Left lung (tissue), 10 donors: ENCODE results near the gene UNC79. TPM values are rescaled to one million over a fixed set of nuclear protein-coding genes. Genes with fewer than 3 reads are reported as not detected.

Experiments used
- ATAC-seq: fragments of 200-7000 bp; cut with Tn5 transposase; one replicate; pipeline ENCODE4 v1.9.1; 2020; ENCODE audit warnings: moderate library complexity
- DNase-seq, 4 donors: peaks; one replicate each; pipeline ENCODE4 v3.0.0-alpha.2; 2013 to 2020
- H3K27ac ChIP-seq, 2 donors: fragments of 200-600 bp; sonication (generic) in 1 of 2; one replicate each; pipeline versions ENCODE4 v1.5.0 to v1.8.0; 2020 to 2021
- H3K27me3 ChIP-seq, 2 donors: fragments of 200-600 bp; sonication (generic) in 1 of 2; one replicate each; pipeline versions ENCODE4 v1.5.0 to v1.8.0; 2020 to 2021
- H3K36me3 ChIP-seq, 2 donors: fragments of 200-600 bp; sonication (generic) in 1 of 2; one replicate each; pipeline versions ENCODE4 v1.5.0 to v1.8.0; 2020 to 2021
- H3K4me1 ChIP-seq, 2 donors: fragments of 200-600 bp; one replicate each; pipeline ENCODE4 v1.8.0; 2021
- H3K4me3 ChIP-seq, 2 donors: fragments of 200-600 bp; sonication (generic) in 1 of 2; one replicate each; pipeline versions ENCODE4 v1.5.0 to v1.8.0; 2020 to 2021; ENCODE audit warnings: mild to moderate bottlenecking in 1 of 2
- H3K9me3 ChIP-seq, 2 donors: fragments of 200-600 bp; sonication (generic) in 1 of 2; one replicate each; pipeline versions ENCODE4 v1.5.0 to v1.8.0; 2020 to 2021
- intact Hi-C, 2 donors: fragments of 100-400 bp; cut with DNase I; formaldehyde crosslinking; loops; one replicate each; pipeline versions ENCODE4 v1.11.2 to v1.14.2; 2022
- polyA plus RNA-seq, 6 donors: library from polyadenylated mRNA; unstranded; fragments of 120-200 nt; gene quantifications; one replicate each; pipeline ENCODE4 v1.2.1, GENCODE V29; 2013; ENCODE audit not compliant: insufficient read length in 6 of 6
- total RNA-seq, 2 donors: library from RNA; stranded (reverse); fragmentation: NEBNext Ultra II Directional; extraction: Animal tissue kit (Norgen Biotek cat#: 25700); gene quantifications; one replicate each; pipeline ENCODE4 v1.2.1, GENCODE V29; 2021
- TF ChIP-seq, protein P1 (sequence below), 2 donors: fragments of 200-600 bp; sonication (generic) in 1 of 2; IDR thresholded peaks; one replicate each; pipeline versions ENCODE4 v1.5.0 to v1.8.0; 2021; ENCODE audit warnings: antibody characterized with exemption in 2 of 2
- donor health status: DM: no; HTN: yes; CAD: no.
- donor health status: DM: no; HTN: no; CAD: no.

The UNC79 gene
- total and polyA plus RNA-seq, 8 donors, result 0.13 to 0.65 (median 0.46) TPM

DNA sequence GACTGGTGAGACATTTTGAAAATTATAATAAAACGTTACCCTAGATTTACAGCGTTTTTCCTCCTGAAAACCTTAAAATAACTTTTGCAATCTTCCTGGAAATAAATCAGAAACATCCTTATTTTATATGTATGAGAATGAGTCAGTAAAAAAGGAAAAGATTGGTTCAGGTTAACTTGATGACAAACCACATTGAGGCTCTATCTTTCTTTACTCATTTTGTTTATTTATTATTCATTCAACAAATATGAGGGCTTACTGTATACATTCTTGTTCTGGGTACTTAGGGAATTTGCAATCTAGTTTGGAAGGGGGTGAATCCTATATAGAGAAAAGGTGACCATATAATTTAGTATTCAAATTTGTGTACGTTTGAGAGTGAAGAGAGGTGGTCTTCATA, 156.6 kb downstream of the UNC79 start:
- Histone ChIP-seq H3K4me3 (no peak overlapping the region), H3K36me3 (no peaks in the 10 kb centered on the region), H3K27me3 (no peaks in the 10 kb centered on the region), H3K4me1 (no peaks in the 10 kb centered on the region), H3K9me3 (no peaks in the 10 kb centered on the region), H3K27ac (no peak overlapping the region)
- ATAC-seq (no peak), DNase-seq (no peak)
- intact Hi-C loops, result no loop called here
- TF ChIP-seq, protein P1, sequence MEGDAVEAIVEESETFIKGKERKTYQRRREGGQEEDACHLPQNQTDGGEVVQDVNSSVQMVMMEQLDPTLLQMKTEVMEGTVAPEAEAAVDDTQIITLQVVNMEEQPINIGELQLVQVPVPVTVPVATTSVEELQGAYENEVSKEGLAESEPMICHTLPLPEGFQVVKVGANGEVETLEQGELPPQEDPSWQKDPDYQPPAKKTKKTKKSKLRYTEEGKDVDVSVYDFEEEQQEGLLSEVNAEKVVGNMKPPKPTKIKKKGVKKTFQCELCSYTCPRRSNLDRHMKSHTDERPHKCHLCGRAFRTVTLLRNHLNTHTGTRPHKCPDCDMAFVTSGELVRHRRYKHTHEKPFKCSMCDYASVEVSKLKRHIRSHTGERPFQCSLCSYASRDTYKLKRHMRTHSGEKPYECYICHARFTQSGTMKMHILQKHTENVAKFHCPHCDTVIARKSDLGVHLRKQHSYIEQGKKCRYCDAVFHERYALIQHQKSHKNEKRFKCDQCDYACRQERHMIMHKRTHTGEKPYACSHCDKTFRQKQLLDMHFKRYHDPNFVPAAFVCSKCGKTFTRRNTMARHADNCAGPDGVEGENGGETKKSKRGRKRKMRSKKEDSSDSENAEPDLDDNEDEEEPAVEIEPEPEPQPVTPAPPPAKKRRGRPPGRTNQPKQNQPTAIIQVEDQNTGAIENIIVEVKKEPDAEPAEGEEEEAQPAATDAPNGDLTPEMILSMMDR (IDR thresholded peaks at IDR 0.05), result no peak

GRCh38 chr14:93591506-93591905, 160.8 kb downstream of the UNC79 start:
- H3K27me3 ChIP-seq, result peaks cover 0 to 22% of the 10 kb centered on the region in 2 donors
- H3K27ac ChIP-seq, result no peak overlapping the region
- H3K9me3 ChIP-seq, result no peaks in the 10 kb centered on the region
- no peak overlapping the region for H3K4me3 ChIP-seq
- no peaks in the 10 kb centered on the region for H3K4me1 ChIP-seq
- no peaks in the 10 kb centered on the region for H3K36me3 ChIP-seq
- no peak for ATAC-seq
- DNase-seq, result no peak
- intact Hi-C loops, result no loop called here
- TF ChIP-seq, protein P1 (IDR thresholded peaks at IDR 0.05), result no peak

DNA sequence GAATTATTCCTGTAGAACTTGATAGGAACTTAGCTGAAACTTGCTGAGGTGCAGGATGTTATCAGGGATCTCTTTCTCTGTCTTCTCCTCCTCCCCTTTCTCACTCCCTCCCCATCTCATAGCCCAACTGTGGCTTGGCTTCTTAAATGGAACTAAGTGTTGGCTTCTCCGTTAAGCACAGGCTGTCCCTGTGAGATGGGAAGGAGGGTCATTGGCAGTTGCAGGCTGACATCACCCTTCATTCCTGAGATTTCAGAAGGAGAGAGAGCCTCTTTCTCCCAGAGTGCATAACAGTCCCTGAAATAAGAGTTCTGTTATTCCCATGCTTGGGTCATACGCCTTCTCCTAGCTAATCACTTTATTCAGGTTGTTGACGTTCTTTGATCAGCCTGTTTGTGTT, 162.0 kb downstream of the UNC79 start:
- H3K4me1 ChIP-seq, result no peaks in the 10 kb centered on the region
- peaks cover 0 to 22% of the 10 kb centered on the region in 2 donors for H3K27me3 ChIP-seq
- no peak overlapping the region for H3K4me3 ChIP-seq
- TF ChIP-seq, protein P1 (IDR thresholded peaks at IDR 0.05), result no peak
- H3K36me3 ChIP-seq, result no peaks in the 10 kb centered on the region
- DNase-seq (no peak), ATAC-seq (no peak)
- no peaks in the 10 kb centered on the region for H3K9me3 ChIP-seq
- no peak overlapping the region for H3K27ac ChIP-seq
- intact Hi-C loops, result no loop called here

GRCh38 chr14:93606091-93606490, 175.4 kb downstream of the UNC79 start:
- TF ChIP-seq, protein P1 (IDR thresholded peaks at IDR 0.05), result no peak

DNA sequence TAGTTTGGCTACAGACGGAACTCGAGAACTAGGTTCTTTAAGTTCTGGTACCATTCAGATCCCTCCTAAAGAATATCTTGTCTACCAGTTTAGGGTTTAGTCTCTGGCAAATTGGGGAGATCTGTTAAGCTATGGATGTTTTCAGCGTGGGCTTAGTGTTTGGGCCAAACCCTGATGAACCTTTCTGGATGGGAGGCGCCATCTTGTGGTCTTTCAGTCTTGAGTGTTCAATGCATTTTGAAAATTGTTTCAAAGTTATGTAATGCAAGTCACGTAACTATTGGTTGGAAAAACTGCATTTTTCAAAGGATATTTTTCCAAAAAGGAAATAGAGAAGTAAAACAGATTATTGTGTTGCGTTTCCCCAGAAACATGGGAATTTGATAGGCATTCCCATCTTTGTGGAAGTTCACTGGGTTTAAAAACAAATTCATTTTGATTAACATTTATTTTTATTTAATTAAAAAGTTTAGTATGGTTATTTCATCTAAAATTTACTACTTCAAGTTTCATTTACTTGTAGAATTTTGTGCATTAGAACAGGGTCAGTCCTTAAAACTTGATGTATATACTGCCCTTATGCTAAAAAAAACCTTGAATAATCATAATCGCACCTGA, 188.5 kb downstream of the UNC79 start:
- Histone ChIP-seq H3K36me3 (no peaks in the 10 kb centered on the region), H3K27ac (no peak overlapping the region), H3K27me3 (peaks cover 0 to 25% of the 10 kb centered on the region in 2 donors), H3K9me3 (no peaks in the 10 kb centered on the region), H3K4me3 (no peak overlapping the region), H3K4me1 (no peaks in the 10 kb centered on the region)
- intact Hi-C loops, result no loop called here
- TF ChIP-seq, protein P1 (IDR thresholded peaks at IDR 0.05), result peak; percentile 24 to 34
- ATAC-seq (peak; percentile 47), DNase-seq (peak in 2 of 4 donors; percentile 11 to 40)

More at GRCh38 chr14:93606091-93606490, 175.4 kb downstream of the UNC79 start:
- Histone ChIP-seq H3K27me3 (peaks cover 0 to 4% of the 10 kb centered on the region in 2 donors), H3K9me3 (peaks cover 0 to 2% of the 10 kb centered on the region in 2 donors), H3K4me1 (no peaks in the 10 kb centered on the region), H3K4me3 (no peak overlapping the region), H3K36me3 (no peaks in the 10 kb centered on the region), H3K27ac (no peak overlapping the region)
- no peak for DNase-seq
- intact Hi-C loops, result no loop called here
- ATAC-seq, result no peak
